HepG2 (cell line): ENCODE data around the gene CDCP1. TPM values are rescaled to one million over a fixed set of nuclear protein-coding genes. Genes with fewer than 3 reads are reported as not detected.

ENCODE experiments used
- PAF1 ChIP-seq: IDR thresholded peaks from 2 replicates; pipeline ENCODE4 v1.6.1; 2016; ENCODE audit warnings: missing genetic modification reagents, missing compliant biosample characterization
- PRMT3 ChIP-seq: sonication (generic); formaldehyde crosslinking; IDR thresholded peaks from 2 replicates; pipeline ENCODE4 v1.8.1; 2022; ENCODE audit warnings: low read depth, mild to moderate bottlenecking, moderate library complexity, missing genetic modification reagents, borderline replicate concordance
- ZNF10 ChIP-seq: sonication (generic); formaldehyde crosslinking; IDR thresholded peaks from 2 replicates; pipeline ENCODE4 v1.4.0; 2020; ENCODE audit warnings: mild to moderate bottlenecking, low read depth, missing genetic modification reagents, borderline replicate concordance
- ZNF574 ChIP-seq: sonication (generic); formaldehyde crosslinking; IDR thresholded peaks from 2 replicates; pipeline ENCODE4 v1.4.0; 2020; ENCODE audit warnings: missing genetic modification reagents
- polyA plus RNA-seq, 8 experiments: library from polyadenylated mRNA; depleted of rRNA in 3 of 8; stranded (reverse) in 7 of 8; unstranded in 1 of 8; fragments of >200 nt; fragmentation: Illumina TruSeq in 4 of 8; extraction: Trizol in 4 of 8; gene quantifications; 2 replicates each; pipeline versions ENCODE4 v1.2.1 to v1.2.3, GENCODE V29; 2011 to 2016; ENCODE audit warnings: low read depth in 4 of 8, missing spikeins in 1 of 8, mixed read lengths in 1 of 8; ENCODE audit not compliant: insufficient read depth in 1 of 8
- total RNA-seq, 5 experiments: library from RNA; depleted of rRNA; stranded (reverse); fragments of >200 nt; fragmentation: Illumina TruSeq; extraction: Trizol; gene quantifications; 2 replicates each; pipeline ENCODE4 v1.2.3, GENCODE V29; 2016; ENCODE audit warnings: low read depth in 1 of 5
- TF ChIP-seq, protein P1 (sequence below): sonication (generic); formaldehyde crosslinking; IDR thresholded peaks from 2 replicates; pipeline ENCODE4 v1.4.0; 2020; ENCODE audit warnings: missing genetic modification reagents
- TF ChIP-seq, protein P2 (sequence below): sonication (generic); formaldehyde crosslinking; IDR thresholded peaks from 2 replicates; pipeline ENCODE4 v1.5.1; 2020; ENCODE audit warnings: missing genetic modification reagents, mild to moderate bottlenecking, borderline replicate concordance
- TF ChIP-seq, protein P3 (sequence below): sonication (generic); formaldehyde crosslinking; IDR thresholded peaks from 2 replicates; pipeline ENCODE4 v1.5.0; 2020; ENCODE audit warnings: mild to moderate bottlenecking, missing genetic modification reagents

Gene CDCP1
- total and polyA plus RNA-seq, 2 of the 13 experiments (the other 11 are each of a cell fraction or from before 2014, with no cell fraction given) = 0.11 to 0.18 TPM

DNA sequence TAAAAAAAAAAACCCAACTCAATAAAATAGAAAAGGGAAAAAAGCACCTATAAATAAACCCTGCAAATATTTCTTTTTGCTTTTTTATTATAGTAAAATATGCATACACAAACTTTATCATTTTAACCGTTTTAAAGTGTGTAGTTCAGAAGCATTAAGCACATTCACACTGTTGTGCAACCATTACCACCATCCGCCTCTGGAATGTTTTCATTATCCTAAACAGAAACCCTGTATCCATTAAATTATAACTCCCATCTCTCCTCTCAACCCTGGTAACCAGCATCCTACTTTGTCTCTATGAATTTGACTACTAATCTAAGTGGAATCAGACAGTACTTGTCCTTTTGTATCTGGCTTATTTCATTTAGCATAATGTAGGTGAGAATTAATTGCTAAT is 15.0 kb downstream of the CDCP1 start (continued):
- TF ChIP-seq ZNF574 (CRISPR knock-in tag) (no peak), ZNF10 (CRISPR knock-in tag) (no peak), PRMT3 (no peak), PAF1 (CRISPR knock-in tag) (no peak)
- TF ChIP-seq, protein P1, sequence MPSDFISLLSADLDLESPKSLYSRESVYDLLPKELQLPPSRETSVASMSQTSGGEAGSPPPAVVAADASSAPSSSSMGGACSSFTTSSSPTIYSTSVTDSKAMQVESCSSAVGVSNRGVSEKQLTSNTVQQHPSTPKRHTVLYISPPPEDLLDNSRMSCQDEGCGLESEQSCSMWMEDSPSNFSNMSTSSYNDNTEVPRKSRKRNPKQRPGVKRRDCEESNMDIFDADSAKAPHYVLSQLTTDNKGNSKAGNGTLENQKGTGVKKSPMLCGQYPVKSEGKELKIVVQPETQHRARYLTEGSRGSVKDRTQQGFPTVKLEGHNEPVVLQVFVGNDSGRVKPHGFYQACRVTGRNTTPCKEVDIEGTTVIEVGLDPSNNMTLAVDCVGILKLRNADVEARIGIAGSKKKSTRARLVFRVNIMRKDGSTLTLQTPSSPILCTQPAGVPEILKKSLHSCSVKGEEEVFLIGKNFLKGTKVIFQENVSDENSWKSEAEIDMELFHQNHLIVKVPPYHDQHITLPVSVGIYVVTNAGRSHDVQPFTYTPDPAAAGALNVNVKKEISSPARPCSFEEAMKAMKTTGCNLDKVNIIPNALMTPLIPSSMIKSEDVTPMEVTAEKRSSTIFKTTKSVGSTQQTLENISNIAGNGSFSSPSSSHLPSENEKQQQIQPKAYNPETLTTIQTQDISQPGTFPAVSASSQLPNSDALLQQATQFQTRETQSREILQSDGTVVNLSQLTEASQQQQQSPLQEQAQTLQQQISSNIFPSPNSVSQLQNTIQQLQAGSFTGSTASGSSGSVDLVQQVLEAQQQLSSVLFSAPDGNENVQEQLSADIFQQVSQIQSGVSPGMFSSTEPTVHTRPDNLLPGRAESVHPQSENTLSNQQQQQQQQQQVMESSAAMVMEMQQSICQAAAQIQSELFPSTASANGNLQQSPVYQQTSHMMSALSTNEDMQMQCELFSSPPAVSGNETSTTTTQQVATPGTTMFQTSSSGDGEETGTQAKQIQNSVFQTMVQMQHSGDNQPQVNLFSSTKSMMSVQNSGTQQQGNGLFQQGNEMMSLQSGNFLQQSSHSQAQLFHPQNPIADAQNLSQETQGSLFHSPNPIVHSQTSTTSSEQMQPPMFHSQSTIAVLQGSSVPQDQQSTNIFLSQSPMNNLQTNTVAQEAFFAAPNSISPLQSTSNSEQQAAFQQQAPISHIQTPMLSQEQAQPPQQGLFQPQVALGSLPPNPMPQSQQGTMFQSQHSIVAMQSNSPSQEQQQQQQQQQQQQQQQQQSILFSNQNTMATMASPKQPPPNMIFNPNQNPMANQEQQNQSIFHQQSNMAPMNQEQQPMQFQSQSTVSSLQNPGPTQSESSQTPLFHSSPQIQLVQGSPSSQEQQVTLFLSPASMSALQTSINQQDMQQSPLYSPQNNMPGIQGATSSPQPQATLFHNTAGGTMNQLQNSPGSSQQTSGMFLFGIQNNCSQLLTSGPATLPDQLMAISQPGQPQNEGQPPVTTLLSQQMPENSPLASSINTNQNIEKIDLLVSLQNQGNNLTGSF = no peak
- TF ChIP-seq, protein P2, sequence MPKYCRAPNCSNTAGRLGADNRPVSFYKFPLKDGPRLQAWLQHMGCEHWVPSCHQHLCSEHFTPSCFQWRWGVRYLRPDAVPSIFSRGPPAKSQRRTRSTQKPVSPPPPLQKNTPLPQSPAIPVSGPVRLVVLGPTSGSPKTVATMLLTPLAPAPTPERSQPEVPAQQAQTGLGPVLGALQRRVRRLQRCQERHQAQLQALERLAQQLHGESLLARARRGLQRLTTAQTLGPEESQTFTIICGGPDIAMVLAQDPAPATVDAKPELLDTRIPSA = no peak
- TF ChIP-seq, protein P3, sequence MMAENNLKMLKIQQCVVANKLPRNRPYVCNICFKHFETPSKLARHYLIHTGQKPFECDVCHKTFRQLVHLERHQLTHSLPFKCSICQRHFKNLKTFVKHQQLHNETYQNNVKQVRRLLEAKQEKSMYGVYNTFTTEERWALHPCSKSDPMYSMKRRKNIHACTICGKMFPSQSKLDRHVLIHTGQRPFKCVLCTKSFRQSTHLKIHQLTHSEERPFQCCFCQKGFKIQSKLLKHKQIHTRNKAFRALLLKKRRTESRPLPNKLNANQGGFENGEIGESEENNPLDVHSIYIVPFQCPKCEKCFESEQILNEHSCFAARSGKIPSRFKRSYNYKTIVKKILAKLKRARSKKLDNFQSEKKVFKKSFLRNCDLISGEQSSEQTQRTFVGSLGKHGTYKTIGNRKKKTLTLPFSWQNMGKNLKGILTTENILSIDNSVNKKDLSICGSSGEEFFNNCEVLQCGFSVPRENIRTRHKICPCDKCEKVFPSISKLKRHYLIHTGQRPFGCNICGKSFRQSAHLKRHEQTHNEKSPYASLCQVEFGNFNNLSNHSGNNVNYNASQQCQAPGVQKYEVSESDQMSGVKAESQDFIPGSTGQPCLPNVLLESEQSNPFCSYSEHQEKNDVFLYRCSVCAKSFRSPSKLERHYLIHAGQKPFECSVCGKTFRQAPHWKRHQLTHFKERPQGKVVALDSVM (CRISPR knock-in tag) = no peak
